Panc1 (cell line): ENCODE data around the gene TIMM29. TPM values are rescaled to one million over a fixed set of nuclear protein-coding genes. Genes with fewer than 3 reads are reported as not detected.
A peak's percentile ranks its signal among the peaks of the same experiment; 100 is the strongest.

Experiments
- ATAC-seq: fragments of 200-7000 bp; cut with Tn5 transposase; 2 replicates; pipeline ENCODE4 v1.9.1; 2020; ENCODE audit warnings: mild to moderate bottlenecking, moderate library complexity
- BruUV-seq: library from RNA; stranded (reverse); fragments of 400-500 nt; replicated peaks from 2 replicates; lab custom pipeline; 2021; lab: Mats Ljungman, UMichigan
- CTCF ChIA-PET: fragments of 300-600 bp; sonication (Branson Sonifier 250); formaldehyde crosslinking; loops from one replicate; lab custom pipeline; 2022; ENCODE audit warnings: antibody characterized with exemption; lab: Charles Lee
- POLR2A ChIA-PET: fragments of 300-600 bp; sonication (Branson Sonifier 250); formaldehyde crosslinking; loops from one replicate; lab custom pipeline; 2022; ENCODE audit warnings: antibody characterized with exemption; lab: Charles Lee
- DNase-seq: peaks from one replicate; pipeline ENCODE4 v3.0.0-alpha.2; 2010; ENCODE audit warnings: low read depth, low spot score
- H3K27ac ChIP-seq: 2 replicates; pipeline ENCODE4 v1.5.1; 2011; ENCODE audit warnings: mild to moderate bottlenecking, low read length, inconsistent platforms
- H3K27me3 ChIP-seq: fragments of 200-500 bp; sonication (Bioruptor generic); 2 replicates; pipeline ENCODE4 v1.6.0; 2014; ENCODE audit warnings: low read length, inconsistent platforms; ENCODE audit not compliant: control insufficient read depth, insufficient read depth
- H3K36me3 ChIP-seq: fragments of 200-500 bp; sonication (Bioruptor generic); 2 replicates; pipeline ENCODE4 v1.5.1; 2014; ENCODE audit warnings: inconsistent platforms, mild to moderate bottlenecking, low read length, moderate library complexity; ENCODE audit not compliant: control insufficient read depth, insufficient read depth
- H3K4me1 ChIP-seq: 2 replicates; pipeline ENCODE4 v1.5.1; 2011; ENCODE audit warnings: inconsistent platforms, mild to moderate bottlenecking, low read length, moderate library complexity; ENCODE audit not compliant: control insufficient read depth, insufficient read depth
- H3K4me3 ChIP-seq, 2 experiments: 2 replicates each; pipeline ENCODE4 v1.5.1; 2011 to 2012; ENCODE audit warnings: low read depth in 2 of 2, low read length in 2 of 2, mild to moderate bottlenecking in 2 of 2, inconsistent platforms in 1 of 2, moderate library complexity in 1 of 2
- H3K9me3 ChIP-seq: fragments of 200-500 bp; sonication (Bioruptor generic); 2 replicates; pipeline ENCODE4 v1.5.1; 2014; ENCODE audit warnings: low read depth, mild to moderate bottlenecking, inconsistent platforms, low read length, moderate library complexity; ENCODE audit not compliant: control insufficient read depth, insufficient read depth
- CTCF ChIP-seq: fragments of 450-650 bp; IDR thresholded peaks from 2 replicates; pipeline ENCODE4 v1.5.1; 2017; ENCODE audit warnings: mild to moderate bottlenecking
- POLR2AphosphoS5 ChIP-seq: IDR thresholded peaks from 2 replicates; pipeline ENCODE4 v1.6.1; 2012; ENCODE audit warnings: mild to moderate bottlenecking, low read depth, low read length, moderate library complexity
- REST ChIP-seq, 2 experiments: IDR thresholded peaks; 2 replicates each; pipeline ENCODE4 v1.6.1; 2011 to 2012; ENCODE audit warnings: low read depth in 2 of 2, control low read depth in 1 of 2, low read length in 1 of 2, mild to moderate bottlenecking in 1 of 2, moderate library complexity in 1 of 2; ENCODE audit not compliant: insufficient read depth in 1 of 2
- SIN3A ChIP-seq: IDR thresholded peaks from 2 replicates; pipeline ENCODE4 v1.6.1; 2012; ENCODE audit warnings: low read depth, mild to moderate bottlenecking, low read length, moderate library complexity, borderline replicate concordance; ENCODE audit not compliant: insufficient read depth
- TCF7L2 ChIP-seq: IDR thresholded peaks from 2 replicates; pipeline ENCODE4 v1.6.1; 2011; ENCODE audit warnings: mild to moderate bottlenecking, low read depth, low read length, inconsistent platforms
- in situ Hi-C: cut with HindIII; loops from 2 replicates; pipeline ENCODE4 v1.10.0; 2016; ENCODE audit warnings: low sequenced_read_pairs, low pct_unique_long_range_greater_than_20kb
- intact Hi-C: fragments of 100-400 bp; cut with micrococcal nuclease; formaldehyde crosslinking; loops from one replicate; pipeline ENCODE4 v1.10.0; 2022; ENCODE audit not compliant: unreplicated experiment
- total RNA-seq: library from RNA; stranded (reverse); gene quantifications from one replicate; pipeline ENCODE4 v1.2.1, GENCODE V29; 2021; ENCODE audit not compliant: unreplicated experiment

Gene TIMM29
- total RNA-seq, 1 experiment from 2014 or later = 16.5 TPM

- Histone ChIP-seq H3K4me3 (no peak overlapping the region), H3K4me1 (no peaks in the 10 kb centered on the region; the same call in 1 of the 2 replicates), H3K27me3 (no peaks in the 10 kb centered on the region), H3K27ac (no peak overlapping the region), H3K9me3 (no peaks in the 10 kb centered on the region), H3K36me3 (no peaks in the 10 kb centered on the region)
- ChIA-PET CTCF (no interaction called here), POLR2A (no interaction called here)
- ATAC-seq (no peak), DNase-seq (no peak)
- in situ Hi-C loops (no loop called here), intact Hi-C loops (no loop called here)
- BruUV-seq = no TSS peak
- TF ChIP-seq SIN3A = no peak
- no peak for TF ChIP-seq REST (IDR thresholded peaks at IDR 0.05; ENCODE audit: insufficient read depth in 1 of 2, low read depth in 2 of 2, low read length in 1 of 2)
- no peak for TF ChIP-seq POLR2AphosphoS5
Observed at GRCh38 chr19:10920288-10920655, 8.3 kb upstream of the TIMM29 start.

GRCh38 chr19:10920781-10921180 is 7.8 kb upstream of the TIMM29 start:
- ChIA-PET POLR2A (no interaction called here), CTCF (no interaction called here)
- no peaks in the 10 kb centered on the region for H3K27me3 ChIP-seq
- H3K4me1 ChIP-seq = no peaks in the 10 kb centered on the region
- in situ Hi-C loops = no loop called here
- intact Hi-C loops = no loop called here
- no peaks in the 10 kb centered on the region for H3K36me3 ChIP-seq
- H3K4me3 ChIP-seq = no peak overlapping the region
- no peak overlapping the region for H3K27ac ChIP-seq
- no peak for TF ChIP-seq TCF7L2
- no peak for TF ChIP-seq POLR2AphosphoS5
- TF ChIP-seq SIN3A = no peak
- TF ChIP-seq CTCF = no peak
- TF ChIP-seq REST (IDR thresholded peaks at IDR 0.05; ENCODE audit: insufficient read depth in 1 of 2, low read depth in 2 of 2, low read length in 1 of 2) = no peak
- peak; percentile 21 for ATAC-seq
- no peaks in the 10 kb centered on the region for H3K9me3 ChIP-seq
- BruUV-seq = no TSS peak
- no peak for DNase-seq
